ENCODE measurements around the gene CHIA.

The CHIA gene

DNA sequence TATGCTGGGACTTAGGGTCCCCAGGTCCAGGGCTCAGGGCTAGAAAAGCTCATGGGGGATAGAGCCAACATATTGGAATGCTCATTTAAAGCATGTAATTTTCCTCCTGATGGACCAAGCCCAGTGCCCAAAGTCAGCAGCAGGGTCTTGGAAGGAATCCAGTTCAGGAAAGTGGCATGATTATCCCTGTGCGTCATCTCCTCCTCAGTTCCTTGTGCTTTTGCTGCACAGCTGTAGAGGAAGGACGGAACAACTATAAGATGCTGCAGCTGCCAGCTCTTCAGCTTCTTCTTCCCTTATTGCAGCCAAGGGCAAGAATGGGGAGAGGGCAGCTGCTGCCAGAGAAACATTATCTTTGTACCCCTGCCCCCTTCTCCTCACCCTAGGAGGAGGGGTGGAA is 78.5 kb downstream of the CHIA start:
- no peak for DNase-seq

DNA sequence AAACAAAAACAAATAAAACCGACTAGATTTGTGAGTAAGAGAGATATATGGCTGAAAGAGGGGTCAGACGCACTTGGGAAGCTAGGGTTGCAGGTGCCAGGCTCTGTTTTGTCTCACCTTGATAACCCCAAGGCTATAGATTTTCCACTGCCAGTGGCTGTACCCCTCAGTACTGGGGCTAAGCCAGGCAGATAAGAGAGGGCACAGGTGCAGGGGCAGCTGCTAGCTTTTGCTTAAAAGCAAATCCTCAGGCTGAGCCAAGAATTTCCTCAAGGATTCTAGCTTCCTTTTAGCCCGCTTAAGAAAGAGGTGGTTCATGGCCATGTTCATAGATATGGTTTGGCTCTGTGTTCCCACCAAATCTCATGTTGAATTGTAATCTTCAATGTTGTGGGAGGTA is 79.0 kb downstream of the CHIA start:
- DNase-seq, result no peak
